K562 (cell line): ENCODE data around the gene CEBPE. TPM values are rescaled to one million over a fixed set of nuclear protein-coding genes. Genes with fewer than 3 reads are reported as not detected.
A peak's percentile ranks its signal among the peaks of the same experiment; 100 is the strongest.

Experiments used
- E2F3 ChIP-seq: fragments of 250-450 bp; sonication (Bioruptor Pico); IDR thresholded peaks from 2 replicates; pipeline ENCODE4 v1.4.0; 2020; ENCODE audit warnings: mild to moderate bottlenecking
- E2F4 ChIP-seq: sonication (generic); formaldehyde crosslinking; IDR thresholded peaks from 2 replicates; pipeline ENCODE4 v1.8.0; 2022; ENCODE audit warnings: mild to moderate bottlenecking, low read depth, missing genetic modification reagents
- GABPA ChIP-seq: fragments of 200-800 bp; sonication (Bioruptor generic); conservative IDR thresholded peaks from 2 replicates; pipeline ENCODE4 v1.6.1; 2016; ENCODE audit warnings: low read depth, missing genetic modification characterization, missing compliant biosample characterization
- HMGN3 ChIP-seq: IDR thresholded peaks from 2 replicates; pipeline ENCODE4 v1.6.1; 2011; ENCODE audit warnings: borderline replicate concordance, low read depth, mild to moderate bottlenecking, mixed read lengths, low read length; ENCODE audit not compliant: insufficient read length; ENCODE audit errors: extremely low read depth
- JUNB ChIP-seq: fragments of 450-650 bp; formaldehyde crosslinking; conservative IDR thresholded peaks from 2 replicates; pipeline ENCODE4 v1.4.0; 2020; ENCODE audit warnings: mild to moderate bottlenecking
- JUND ChIP-seq, 2 experiments: IDR thresholded peaks; 2 replicates in 1 of 2; 3 replicates in 1 of 2; pipeline ENCODE4 v1.6.1; 2011; ENCODE audit warnings: borderline replicate concordance in 2 of 2, low read depth in 2 of 2, low read length in 2 of 2, improper control_type of control experiment in 1 of 2, missing biosample characterization in 1 of 2, missing genetic modification characterization in 1 of 2, missing genetic modification reagents in 1 of 2
- KAT7 ChIP-seq: sonication (generic); formaldehyde crosslinking; IDR thresholded peaks from 2 replicates; pipeline ENCODE4 v1.8.0; 2022; ENCODE audit warnings: missing genetic modification reagents, mild to moderate bottlenecking, borderline replicate concordance
- LARP7 ChIP-seq: fragments of 450-650 bp; IDR thresholded peaks from 2 replicates; pipeline ENCODE4 v1.6.1; 2016
- NFRKB ChIP-seq: fragments of 450-650 bp; IDR thresholded peaks from 2 replicates; pipeline ENCODE4 v1.6.1; 2016; ENCODE audit warnings: low read depth
- TARDBP ChIP-seq: fragments of 450-650 bp; IDR thresholded peaks from 2 replicates; pipeline ENCODE4 v1.6.1; 2016
- ZBTB8A ChIP-seq: fragments of 450-650 bp; IDR thresholded peaks from 2 replicates; pipeline ENCODE4 v1.6.1; 2018; ENCODE audit warnings: mild to moderate bottlenecking, moderate library complexity; ENCODE audit not compliant: partially characterized antibody
- ZFP91 ChIP-seq: sonication (generic); formaldehyde crosslinking; IDR thresholded peaks from 2 replicates; pipeline ENCODE4 v1.8.0; 2022; ENCODE audit warnings: mild to moderate bottlenecking, missing genetic modification reagents
- polyA plus RNA-seq, 8 experiments: library from polyadenylated mRNA; depleted of rRNA in 4 of 8; stranded (reverse) in 5 of 8; unstranded in 3 of 8; fragments of >200 nt; fragmentation: Nextera tagmentation in 2 of 8; fragmentation: Illumina TruSeq in 1 of 8; extraction: Ambion mirVana in 2 of 8; extraction: Trizol in 1 of 8; gene quantifications; 2 replicates each; pipeline versions ENCODE4 v1.2.1 to v1.2.3, GENCODE V29; 2011 to 2014; ENCODE audit warnings: inconsistent platforms in 1 of 8, missing spikeins in 1 of 8
- total RNA-seq, 7 experiments: library from RNA; depleted of rRNA in 6 of 7; stranded (reverse); fragments of >200 nt in 6 of 7; fragmentation: Illumina TruSeq in 2 of 7; extraction: Trizol in 2 of 7; gene quantifications; 2 replicates each; pipeline versions ENCODE4 v1.2.1 to v1.2.3, GENCODE V29; 2011 to 2021; ENCODE audit warnings: low replicate concordance in 1 of 7
- TF ChIP-seq, protein P1 (sequence below): fragments of 250-450 bp; sonication (Bioruptor Pico); IDR thresholded peaks from 2 replicates; pipeline ENCODE4 v1.8.0; 2022; ENCODE audit warnings: inconsistent platforms
- TF ChIP-seq, protein P2 (sequence below): fragments of 450-650 bp; IDR thresholded peaks from 2 replicates; pipeline ENCODE4 v1.7.1; 2018; ENCODE audit warnings: mild to moderate bottlenecking, low read depth; ENCODE audit not compliant: partially characterized antibody

The CEBPE gene
- total and polyA plus RNA-seq, 9 of the 15 experiments (the other 6 are each of a cell fraction or from before 2014, with no cell fraction given) = 0.09 to 0.15 (median 0.13) TPM; not detected in 6

GRCh38 chr14:23095196-23096108, 23.6 kb downstream of the CEBPE start, which contains the start of gene C14orf119 (continued):
- no peak for TF ChIP-seq LARP7
- TF ChIP-seq TARDBP = peak; percentile 66; the same call in 1 of the 2 replicates
- no peak for TF ChIP-seq NFRKB
- TF ChIP-seq, protein P1, sequence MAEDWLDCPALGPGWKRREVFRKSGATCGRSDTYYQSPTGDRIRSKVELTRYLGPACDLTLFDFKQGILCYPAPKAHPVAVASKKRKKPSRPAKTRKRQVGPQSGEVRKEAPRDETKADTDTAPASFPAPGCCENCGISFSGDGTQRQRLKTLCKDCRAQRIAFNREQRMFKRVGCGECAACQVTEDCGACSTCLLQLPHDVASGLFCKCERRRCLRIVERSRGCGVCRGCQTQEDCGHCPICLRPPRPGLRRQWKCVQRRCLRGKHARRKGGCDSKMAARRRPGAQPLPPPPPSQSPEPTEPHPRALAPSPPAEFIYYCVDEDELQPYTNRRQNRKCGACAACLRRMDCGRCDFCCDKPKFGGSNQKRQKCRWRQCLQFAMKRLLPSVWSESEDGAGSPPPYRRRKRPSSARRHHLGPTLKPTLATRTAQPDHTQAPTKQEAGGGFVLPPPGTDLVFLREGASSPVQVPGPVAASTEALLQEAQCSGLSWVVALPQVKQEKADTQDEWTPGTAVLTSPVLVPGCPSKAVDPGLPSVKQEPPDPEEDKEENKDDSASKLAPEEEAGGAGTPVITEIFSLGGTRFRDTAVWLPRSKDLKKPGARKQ = no peak
- TF ChIP-seq ZBTB8A = no peak
- no peak for TF ChIP-seq HMGN3
- TF ChIP-seq KAT7 (CRISPR knock-in tag) = no peak
- TF ChIP-seq JUND (IDR thresholded peaks at IDR 0.05; ENCODE audit: borderline replicate concordance, low read depth, low read length) = no peak; the same call in 1 of the 2 replicates
- TF ChIP-seq JUND (tag; IDR thresholded peaks at IDR 0.05; ENCODE audit: borderline replicate concordance, low read depth, low read length) = no peak
- TF ChIP-seq GABPA (tag) = peak; percentile 94
- TF ChIP-seq ZFP91 (CRISPR knock-in tag) = no peak
- TF ChIP-seq E2F3 (CRISPR knock-in tag) = no peak
- TF ChIP-seq E2F4 (CRISPR knock-in tag) = no peak
- TF ChIP-seq, protein P2, sequence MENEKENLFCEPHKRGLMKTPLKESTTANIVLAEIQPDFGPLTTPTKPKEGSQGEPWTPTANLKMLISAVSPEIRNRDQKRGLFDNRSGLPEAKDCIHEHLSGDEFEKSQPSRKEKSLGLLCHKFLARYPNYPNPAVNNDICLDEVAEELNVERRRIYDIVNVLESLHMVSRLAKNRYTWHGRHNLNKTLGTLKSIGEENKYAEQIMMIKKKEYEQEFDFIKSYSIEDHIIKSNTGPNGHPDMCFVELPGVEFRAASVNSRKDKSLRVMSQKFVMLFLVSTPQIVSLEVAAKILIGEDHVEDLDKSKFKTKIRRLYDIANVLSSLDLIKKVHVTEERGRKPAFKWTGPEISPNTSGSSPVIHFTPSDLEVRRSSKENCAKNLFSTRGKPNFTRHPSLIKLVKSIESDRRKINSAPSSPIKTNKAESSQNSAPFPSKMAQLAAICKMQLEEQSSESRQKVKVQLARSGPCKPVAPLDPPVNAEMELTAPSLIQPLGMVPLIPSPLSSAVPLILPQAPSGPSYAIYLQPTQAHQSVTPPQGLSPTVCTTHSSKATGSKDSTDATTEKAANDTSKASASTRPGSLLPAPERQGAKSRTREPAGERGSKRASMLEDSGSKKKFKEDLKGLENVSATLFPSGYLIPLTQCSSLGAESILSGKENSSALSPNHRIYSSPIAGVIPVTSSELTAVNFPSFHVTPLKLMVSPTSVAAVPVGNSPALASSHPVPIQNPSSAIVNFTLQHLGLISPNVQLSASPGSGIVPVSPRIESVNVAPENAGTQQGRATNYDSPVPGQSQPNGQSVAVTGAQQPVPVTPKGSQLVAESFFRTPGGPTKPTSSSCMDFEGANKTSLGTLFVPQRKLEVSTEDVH = peak; percentile 23
- TF ChIP-seq JUNB (CRISPR knock-in tag) = no peak
